T follicular helper cell (primary cell): Measurements from ENCODE around the gene ERICH6B.
"Not testable (repeated sequence)": the region's sequence is repeated elsewhere in the genome, so short reads cannot be mapped to it uniquely, and the experiment has no call there.

Experiments used
- DNase-seq: peaks from one replicate; pipeline ENCODE4 v3.0.0-alpha.2; 2020; ENCODE audit warnings: low read depth
- total RNA-seq, 2 experiments: gene quantifications; one replicate each; lab custom pipeline; 2026; lab: John Stamatoyannopoulos, UW

Gene ERICH6B
- total RNA-seq = 0 reads per million in 2 experiments

GRCh38 chr13:45615501-45616101 lies at the start of gene ERICH6B:
TSS of gene ERICH6B (minus strand) at chr13:45615739. CDS start at chr13:45597005, 18,734 bp downstream.
- no peak for DNase-seq

GRCh38 chr13:45662903-45663302 lies 47.4 kb upstream of the ERICH6B start:
- not testable (repeated sequence) for DNase-seq

- DNase-seq = no peak
These were observed 46.6 kb upstream of the ERICH6B start for GRCh38 chr13:45662162-45662561.

- not testable (repeated sequence) for DNase-seq
These were observed 44.9 kb upstream of the ERICH6B start for GRCh38 chr13:45660458-45660857.

- no peak for DNase-seq
These were observed 44.0 kb upstream of the ERICH6B start for GRCh38 chr13:45659536-45659935.

GRCh38 chr13:45658586-45659235 lies 43.2 kb upstream of the ERICH6B start:
- DNase-seq = no peak

GRCh38 chr13:45654633-45655349 lies 39.3 kb upstream of the ERICH6B start:
- no peak for DNase-seq

GRCh38 chr13:45645263-45645662 lies 29.7 kb upstream of the ERICH6B start:
- not testable (repeated sequence) for DNase-seq

- DNase-seq = not testable (repeated sequence)
These were observed 26.6 kb upstream of the ERICH6B start for GRCh38 chr13:45642159-45642558.

- DNase-seq = not testable (repeated sequence)
These were observed 19.8 kb upstream of the ERICH6B start for GRCh38 chr13:45635291-45635690.

GRCh38 chr13:45630791-45631190 lies 15.3 kb upstream of the ERICH6B start:
- DNase-seq = no peak

GRCh38 chr13:45629940-45630339 lies 14.4 kb upstream of the ERICH6B start:
- DNase-seq = no peak

- no peak for DNase-seq
These were observed 12.6 kb upstream of the ERICH6B start for GRCh38 chr13:45628094-45628493.

GRCh38 chr13:45627656-45628055 lies 12.1 kb upstream of the ERICH6B start:
- DNase-seq = no peak

GRCh38 chr13:45626731-45627374 lies 11.3 kb upstream of the ERICH6B start:
- no peak for DNase-seq

GRCh38 chr13:45623516-45624090 lies 8.1 kb upstream of the ERICH6B start:
- DNase-seq = no peak

- no peak for DNase-seq
These were observed 6.4 kb upstream of the ERICH6B start for GRCh38 chr13:45621950-45622349.

GRCh38 chr13:45607931-45608330 lies 7.6 kb downstream of the ERICH6B start:
- no peak for DNase-seq

GRCh38 chr13:45604892-45605291 lies 10.6 kb downstream of the ERICH6B start:
- no peak for DNase-seq

GRCh38 chr13:45603338-45603737 lies 12.2 kb downstream of the ERICH6B start:
- no peak for DNase-seq

GRCh38 chr13:45602183-45603170 lies 13.1 kb downstream of the ERICH6B start:
- DNase-seq = no peak
